Neural cell (in vitro differentiated cells): ENCODE results near the gene ESF1.

Experiments
- EP300 ChIP-seq: fragments of 450-650 bp; conservative IDR thresholded peaks from 2 replicates; pipeline ENCODE4 v1.6.1; 2014; ENCODE audit warnings: antibody characterized with exemption, mild to moderate bottlenecking, moderate library complexity; ENCODE audit not compliant: poor library complexity, severe bottlenecking
- EZH2 ChIP-seq: fragments of 200-600, 300-800 bp; shearing (Covaris generic), sonication (generic); IDR thresholded peaks from 2 replicates; pipeline ENCODE4 v1.6.1; 2014; ENCODE audit warnings: antibody characterized with exemption, low read length, borderline replicate concordance, mild to moderate bottlenecking; ENCODE audit not compliant: insufficient read depth, poor library complexity, severe bottlenecking
- RAD21 ChIP-seq: fragments of 450-650 bp; conservative IDR thresholded peaks from 2 replicates; pipeline ENCODE4 v1.6.1; 2014; ENCODE audit warnings: antibody characterized with exemption, mild to moderate bottlenecking, moderate library complexity
- TF ChIP-seq, protein P1 (sequence below): fragments of 450-650 bp; IDR thresholded peaks from 2 replicates; pipeline ENCODE4 v1.5.1; 2014; ENCODE audit warnings: antibody characterized with exemption, mild to moderate bottlenecking, moderate library complexity; ENCODE audit not compliant: poor library complexity, severe bottlenecking

DNA sequence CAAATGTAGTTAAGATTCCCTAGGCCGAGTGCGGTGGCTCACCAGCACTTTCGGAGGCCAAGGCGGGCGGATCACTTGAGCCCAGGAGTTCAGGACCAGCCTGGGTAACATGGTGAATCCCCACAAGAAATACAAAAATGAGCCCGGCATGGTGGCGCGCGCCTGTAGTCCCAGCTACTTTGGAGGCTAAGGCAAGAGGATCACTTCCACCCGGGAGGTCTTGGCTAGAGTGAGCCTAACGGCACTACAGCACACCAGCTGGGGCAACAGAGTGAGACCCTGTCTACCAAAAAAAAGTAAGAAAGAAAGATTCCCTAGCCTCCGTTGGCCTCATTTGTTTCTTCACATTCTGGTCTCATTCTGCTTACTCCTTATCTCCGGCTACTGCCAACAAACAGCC lies 1.2 kb downstream of the ESF1 start:
- TF ChIP-seq, protein P1, sequence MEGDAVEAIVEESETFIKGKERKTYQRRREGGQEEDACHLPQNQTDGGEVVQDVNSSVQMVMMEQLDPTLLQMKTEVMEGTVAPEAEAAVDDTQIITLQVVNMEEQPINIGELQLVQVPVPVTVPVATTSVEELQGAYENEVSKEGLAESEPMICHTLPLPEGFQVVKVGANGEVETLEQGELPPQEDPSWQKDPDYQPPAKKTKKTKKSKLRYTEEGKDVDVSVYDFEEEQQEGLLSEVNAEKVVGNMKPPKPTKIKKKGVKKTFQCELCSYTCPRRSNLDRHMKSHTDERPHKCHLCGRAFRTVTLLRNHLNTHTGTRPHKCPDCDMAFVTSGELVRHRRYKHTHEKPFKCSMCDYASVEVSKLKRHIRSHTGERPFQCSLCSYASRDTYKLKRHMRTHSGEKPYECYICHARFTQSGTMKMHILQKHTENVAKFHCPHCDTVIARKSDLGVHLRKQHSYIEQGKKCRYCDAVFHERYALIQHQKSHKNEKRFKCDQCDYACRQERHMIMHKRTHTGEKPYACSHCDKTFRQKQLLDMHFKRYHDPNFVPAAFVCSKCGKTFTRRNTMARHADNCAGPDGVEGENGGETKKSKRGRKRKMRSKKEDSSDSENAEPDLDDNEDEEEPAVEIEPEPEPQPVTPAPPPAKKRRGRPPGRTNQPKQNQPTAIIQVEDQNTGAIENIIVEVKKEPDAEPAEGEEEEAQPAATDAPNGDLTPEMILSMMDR, result no peak
- TF ChIP-seq RAD21 (no peak), EZH2 (no peak), EP300 (no peak)
